Left ventricle myocardium inferior (tissue), 1 donor: ENCODE data around the gene SBNO2. TPM values are rescaled to one million over a fixed set of nuclear protein-coding genes. Genes with fewer than 3 reads are reported as not detected.

Source experiments
- DNase-seq: peaks from one replicate; pipeline ENCODE4 v3.0.0-alpha.2; 2020
- H3K27ac ChIP-seq: fragments of 200-600 bp; replicated peaks from 2 replicates; pipeline ENCODE4 v1.8.0; 2021
- H3K27me3 ChIP-seq: fragments of 200-600 bp; 2 replicates; pipeline ENCODE4 v1.8.0; 2021; ENCODE audit warnings: low read depth
- H3K36me3 ChIP-seq: fragments of 200-600 bp; 2 replicates; pipeline ENCODE4 v1.8.0; 2021
- H3K4me1 ChIP-seq: fragments of 200-600 bp; 2 replicates; pipeline ENCODE4 v1.8.0; 2021
- H3K4me3 ChIP-seq: fragments of 200-600 bp; 2 replicates; pipeline ENCODE4 v1.8.0; 2021; ENCODE audit warnings: mild to moderate bottlenecking, moderate library complexity
- H3K9me3 ChIP-seq: fragments of 200-600 bp; replicated peaks from 2 replicates; pipeline ENCODE4 v1.8.0; 2021
- CTCF ChIP-seq: fragments of 200-600 bp; IDR thresholded peaks from 2 replicates; pipeline ENCODE4 v1.8.0; 2021; ENCODE audit warnings: antibody characterized with exemption, mild to moderate bottlenecking, borderline replicate concordance
- intact Hi-C: fragments of 100-400 bp; cut with micrococcal nuclease; formaldehyde crosslinking; loops from one replicate; pipeline ENCODE4 v1.11.0; 2022
- total RNA-seq: library from RNA; stranded (reverse); fragmentation: NEBNext Ultra II Directional; extraction: Animal tissue kit (Norgen Biotek cat#: 25700); gene quantifications from one replicate; pipeline ENCODE4 v1.2.1, GENCODE V29; 2021
- donor health status: DM: no; HTN: yes; CAD: no; lungs with severe emphysema.

The SBNO2 gene
- total RNA-seq, 1 donor from 2014 or later = 16.9 TPM

- intact Hi-C loops = no loop called here
- H3K9me3 ChIP-seq = peaks cover 12% of the 10 kb centered on the region
- DNase-seq = no peak
- H3K4me1 ChIP-seq = peaks cover 38% of the 10 kb centered on the region
- no peak for TF ChIP-seq CTCF
- no peak overlapping the region for H3K27ac ChIP-seq
- H3K36me3 ChIP-seq = peaks cover 8% of the 10 kb centered on the region
- H3K4me3 ChIP-seq = no peak overlapping the region
- peaks cover 42% of the 10 kb centered on the region for H3K27me3 ChIP-seq
Observed at GRCh38 chr19:1063909-1064660, 110.0 kb downstream of the SBNO2 start.

- no peak for TF ChIP-seq CTCF
- DNase-seq = no peak
- intact Hi-C loops = no loop called here
- Histone ChIP-seq H3K36me3 (peaks cover 16% of the 10 kb centered on the region), H3K27me3 (peaks cover 34% of the 10 kb centered on the region), H3K4me3 (no peak overlapping the region), H3K27ac (no peak overlapping the region), H3K4me1 (peaks cover 35% of the 10 kb centered on the region), H3K9me3 (peaks cover 20% of the 10 kb centered on the region)
Observed at GRCh38 chr19:1063030-1063908, 110.8 kb downstream of the SBNO2 start.

GRCh38 chr19:1062387-1063029 is 111.6 kb downstream of the SBNO2 start:
- Histone ChIP-seq H3K27me3 (peaks cover 26% of the 10 kb centered on the region), H3K4me3 (no peak overlapping the region), H3K9me3 (peaks cover 28% of the 10 kb centered on the region), H3K27ac (no peak overlapping the region), H3K4me1 (peaks cover 31% of the 10 kb centered on the region), H3K36me3 (peaks cover 23% of the 10 kb centered on the region)
- TF ChIP-seq CTCF = no peak
- no peak for DNase-seq
- intact Hi-C loops = no loop called here

GRCh38 chr19:1061987-1062386 is 112.1 kb downstream of the SBNO2 start:
- Histone ChIP-seq H3K4me1 (peaks cover 25% of the 10 kb centered on the region), H3K36me3 (peaks cover 29% of the 10 kb centered on the region), H3K4me3 (no peak overlapping the region), H3K9me3 (peaks cover 33% of the 10 kb centered on the region), H3K27me3 (peaks cover 21% of the 10 kb centered on the region), H3K27ac (no peak overlapping the region)
- intact Hi-C loops = no loop called here
- DNase-seq = no peak
- TF ChIP-seq CTCF = no peak

GRCh38 chr19:1060689-1061088 is 113.4 kb downstream of the SBNO2 start:
- peaks cover 46% of the 10 kb centered on the region for H3K9me3 ChIP-seq
- no peak overlapping the region for H3K4me3 ChIP-seq
- peaks cover 12% of the 10 kb centered on the region for H3K4me1 ChIP-seq
- intact Hi-C loops = no loop called here
- no peak for DNase-seq
- no peak overlapping the region for H3K27ac ChIP-seq
- H3K27me3 ChIP-seq = peaks cover 8% of the 10 kb centered on the region
- no peak for TF ChIP-seq CTCF
- peaks cover 42% of the 10 kb centered on the region for H3K36me3 ChIP-seq
